GM19455 (cell line): ENCODE data around the gene CEP170.
"Not testable (repeated sequence)": the region's sequence is repeated elsewhere in the genome, so short reads cannot be mapped to it uniquely, and the experiment has no call there.

Source experiments
- ATAC-seq: cut with Tn5 transposase; IDR thresholded peaks from one replicate; pipeline ENCODE4 v1.9.1; 2021; ENCODE audit not compliant: unreplicated experiment

CEP170 gene

DNA sequence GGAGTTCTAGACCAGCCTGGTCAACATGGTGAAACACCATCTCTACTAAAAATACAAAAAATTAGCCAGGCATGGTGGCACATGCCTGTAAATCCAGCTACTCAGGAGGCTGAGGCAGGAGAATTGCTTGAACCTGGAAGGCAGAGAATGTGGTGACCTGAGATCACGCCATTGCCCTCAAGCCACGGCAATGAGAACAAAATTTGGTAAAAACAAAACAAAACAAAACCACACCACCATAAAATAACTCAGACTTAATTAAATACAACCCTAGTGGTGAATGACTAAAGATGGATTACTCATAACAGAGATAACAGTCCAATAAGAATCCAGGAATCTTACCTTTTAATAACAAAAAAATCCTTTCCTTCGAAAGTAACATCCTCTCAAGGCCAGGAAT, 167.7 kb downstream of the CEP170 start:
- ATAC-seq = not testable (repeated sequence)
